ENCODE measurements around the gene COQ4. TPM values are rescaled to one million over a fixed set of nuclear protein-coding genes. Genes with fewer than 3 reads are reported as not detected.

COQ4 gene
- total and polyA plus RNA-seq, 7 donors, result 26.4 to 80.9 (median 58.3) TPM

DNA sequence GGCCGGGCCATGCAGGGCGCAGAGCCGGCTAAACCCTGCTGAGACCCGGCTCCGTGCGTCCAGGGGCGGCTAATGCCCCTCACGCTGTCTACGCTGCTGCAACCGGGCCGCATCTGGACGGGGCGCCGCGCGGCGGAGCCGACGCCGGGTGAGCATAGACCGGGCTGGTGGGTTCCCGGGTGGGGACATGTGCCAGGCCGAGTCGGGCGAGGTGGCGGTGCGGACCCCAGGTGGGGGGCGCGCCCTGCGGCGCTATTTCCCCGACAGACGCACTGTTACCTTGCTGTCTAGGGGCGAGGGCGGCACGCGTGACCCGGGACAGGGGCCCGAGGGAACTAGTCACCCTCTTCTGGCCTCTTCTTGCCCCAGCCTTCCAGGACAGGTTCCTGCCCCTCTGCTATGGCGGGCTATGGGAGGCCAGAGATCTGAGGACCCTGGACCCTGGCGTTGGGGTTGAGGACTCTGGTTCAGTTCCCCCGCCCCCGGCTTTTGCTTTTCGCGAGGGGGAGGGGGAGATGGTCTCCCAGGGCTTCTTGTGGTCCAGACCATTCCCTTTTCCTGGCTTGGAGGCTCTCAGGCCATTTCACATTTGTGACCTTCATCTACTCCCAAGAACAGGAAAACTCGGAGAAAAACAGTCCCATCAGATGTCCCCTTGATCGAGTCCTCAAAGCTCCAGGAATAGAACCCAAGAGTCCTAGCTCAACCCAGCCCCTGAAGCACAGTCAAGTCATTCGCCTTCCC is 18.2 kb downstream of the COQ4 start:
- H3K4me3 ChIP-seq, result peak overlapping the region; percentile 69 to 91 (median 86)

DNA sequence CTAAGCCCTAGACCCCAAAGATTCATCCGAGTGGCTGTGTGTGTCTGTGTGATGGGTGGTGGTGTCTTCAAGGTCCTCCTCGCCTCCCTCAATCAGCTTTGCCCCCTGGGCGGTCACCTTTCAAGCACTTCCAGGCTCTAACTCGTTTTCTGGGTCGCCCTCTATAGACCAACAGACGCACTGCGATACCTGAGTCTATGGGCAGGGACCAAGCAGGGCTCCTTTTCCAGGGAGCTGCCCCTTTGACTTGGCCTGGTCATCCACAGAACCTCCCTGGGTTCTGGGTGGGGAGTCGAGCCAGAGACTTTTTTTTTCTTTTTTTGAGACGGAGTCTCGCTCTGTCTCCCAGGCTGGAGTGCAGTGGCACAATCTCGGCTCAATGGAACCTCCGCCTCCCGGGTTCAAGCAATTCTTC is 18.8 kb downstream of the COQ4 start:
- H3K4me1 ChIP-seq, result peaks cover 0 to 18% (median 14%) of the 10 kb centered on the region in 4 donors
- H3K27ac ChIP-seq, result peak overlapping the region; percentile 85 to 86 (median 85)
- intact Hi-C loops (cut with DNase I), result loop anchor here (2.0 kb wide), 3 partner anchors 19 to 47 kb away; partner anchors contain the start of genes COQ4, TRUB2 and URM1

More for the DNA sequence above, 18.2 kb downstream of the COQ4 start:
- peaks cover 0 to 34% (median 24%) of the 10 kb centered on the region in 4 donors for H3K36me3 ChIP-seq
- DNase-seq, result no peak
- TF ChIP-seq, protein P1, sequence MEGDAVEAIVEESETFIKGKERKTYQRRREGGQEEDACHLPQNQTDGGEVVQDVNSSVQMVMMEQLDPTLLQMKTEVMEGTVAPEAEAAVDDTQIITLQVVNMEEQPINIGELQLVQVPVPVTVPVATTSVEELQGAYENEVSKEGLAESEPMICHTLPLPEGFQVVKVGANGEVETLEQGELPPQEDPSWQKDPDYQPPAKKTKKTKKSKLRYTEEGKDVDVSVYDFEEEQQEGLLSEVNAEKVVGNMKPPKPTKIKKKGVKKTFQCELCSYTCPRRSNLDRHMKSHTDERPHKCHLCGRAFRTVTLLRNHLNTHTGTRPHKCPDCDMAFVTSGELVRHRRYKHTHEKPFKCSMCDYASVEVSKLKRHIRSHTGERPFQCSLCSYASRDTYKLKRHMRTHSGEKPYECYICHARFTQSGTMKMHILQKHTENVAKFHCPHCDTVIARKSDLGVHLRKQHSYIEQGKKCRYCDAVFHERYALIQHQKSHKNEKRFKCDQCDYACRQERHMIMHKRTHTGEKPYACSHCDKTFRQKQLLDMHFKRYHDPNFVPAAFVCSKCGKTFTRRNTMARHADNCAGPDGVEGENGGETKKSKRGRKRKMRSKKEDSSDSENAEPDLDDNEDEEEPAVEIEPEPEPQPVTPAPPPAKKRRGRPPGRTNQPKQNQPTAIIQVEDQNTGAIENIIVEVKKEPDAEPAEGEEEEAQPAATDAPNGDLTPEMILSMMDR (IDR thresholded peaks at IDR 0.05), result no peak
- TF ChIP-seq EP300 (IDR thresholded peaks at IDR 0.05), result no peak
- TF ChIP-seq POLR2AphosphoS5 (IDR thresholded peaks at IDR 0.05), result no peak
- no peak for TF ChIP-seq POLR2A (IDR thresholded peaks at IDR 0.05)
- peak overlapping the region; percentile 85 to 86 (median 85) for H3K27ac ChIP-seq
- H3K27me3 ChIP-seq, result no peaks in the 10 kb centered on the region
- no peaks in the 10 kb centered on the region for H3K9me3 ChIP-seq
- H3K4me1 ChIP-seq, result peaks cover 0 to 18% (median 14%) of the 10 kb centered on the region in 4 donors
- 1% methylated on average over 48 of the region's 48 CpGs for WGBS, 2 donors
- intact Hi-C loops (cut with DNase I), result loop anchor here (2.0 kb wide), 3 partner anchors 18 to 46 kb away; partner anchors contain the start of genes COQ4, TRUB2 and URM1

DNA sequence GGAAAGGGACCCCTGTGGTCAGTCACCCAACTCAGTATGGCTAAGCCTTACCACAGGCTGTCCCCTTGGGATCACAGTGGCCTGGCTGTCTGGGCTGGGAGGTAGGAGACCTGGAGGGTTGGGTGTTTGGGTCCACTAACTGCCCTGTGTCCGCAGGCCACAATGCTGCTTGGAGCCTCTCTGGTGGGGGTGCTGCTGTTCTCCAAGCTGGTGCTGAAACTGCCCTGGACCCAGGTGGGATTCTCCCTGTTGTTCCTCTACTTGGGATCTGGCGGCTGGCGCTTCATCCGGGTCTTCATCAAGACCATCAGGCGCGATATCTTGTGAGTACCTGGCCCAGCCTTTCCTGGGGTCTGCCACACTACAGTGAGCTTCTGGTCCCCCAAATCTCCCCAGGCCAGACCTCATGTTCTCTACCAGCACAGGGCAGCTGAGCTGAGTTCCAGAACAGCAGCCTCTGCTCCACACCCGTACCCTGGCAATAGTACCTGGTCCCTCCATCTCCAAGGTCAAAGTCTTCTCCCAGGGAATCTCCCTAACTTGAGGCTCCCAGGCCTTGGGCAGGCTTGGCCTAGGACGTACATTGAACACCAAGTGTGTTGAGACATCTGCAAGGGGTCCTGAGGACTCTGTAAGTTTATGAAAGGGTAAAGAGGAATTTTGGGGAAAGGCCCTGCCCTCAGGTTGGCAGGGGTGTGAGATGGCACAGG is 20.5 kb downstream of the COQ4 start:
- peaks cover 0 to 57% (median 39%) of the 10 kb centered on the region in 4 donors for H3K36me3 ChIP-seq

More for the DNA sequence above, 18.8 kb downstream of the COQ4 start:
- Histone ChIP-seq H3K9me3 (no peaks in the 10 kb centered on the region), H3K36me3 (peaks cover 0 to 40% (median 28%) of the 10 kb centered on the region in 4 donors), H3K4me3 (peak overlapping the region; percentile 69 to 91 (median 86)), H3K27me3 (no peaks in the 10 kb centered on the region)
- peak; percentile 80 for DNase-seq
- WGBS, 2 donors, result 25 to 32% methylated on average over 13 of the region's 13 CpGs
- TF ChIP-seq, protein P1 (IDR thresholded peaks at IDR 0.05), result peak in 3 of 4 experiments; percentile 49 to 50 (median 49)
- TF ChIP-seq POLR2AphosphoS5 (IDR thresholded peaks at IDR 0.05), result no peak

DNA sequence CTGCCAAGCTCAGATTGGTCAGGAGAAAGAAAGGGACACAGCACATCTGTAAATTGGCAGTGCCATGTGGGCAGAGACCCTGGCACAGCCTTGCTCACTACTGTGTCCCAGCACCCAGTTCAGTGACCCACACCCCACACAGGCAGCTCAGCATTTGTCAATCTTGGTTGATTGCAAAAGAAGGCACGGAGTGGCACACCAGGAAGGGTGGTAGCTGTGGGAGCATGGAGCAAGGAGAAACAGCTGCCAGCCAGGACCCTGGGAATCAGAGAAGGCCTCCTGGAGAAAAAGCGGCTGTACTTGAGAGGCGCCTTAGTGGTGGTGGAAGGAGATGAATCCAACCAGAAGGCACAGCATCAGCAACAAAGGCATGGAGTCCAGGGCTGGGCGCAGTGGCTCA is 21.2 kb downstream of the COQ4 start:
- peaks cover 0 to 64% (median 45%) of the 10 kb centered on the region in 4 donors for H3K36me3 ChIP-seq
- WGBS, 2 donors, result 95 to 96% methylated on average over 4 of the region's 4 CpGs
- no peaks in the 10 kb centered on the region for H3K27me3 ChIP-seq
- intact Hi-C loops (cut with DNase I), result no loop called here
- DNase-seq, result no peak
- H3K27ac ChIP-seq, result no peak overlapping the region
- TF ChIP-seq, protein P1 (IDR thresholded peaks at IDR 0.05), result no peak
- TF ChIP-seq POLR2A (IDR thresholded peaks at IDR 0.05) (no peak), EP300 (IDR thresholded peaks at IDR 0.05) (no peak), POLR2AphosphoS5 (IDR thresholded peaks at IDR 0.05) (no peak)
- no peak overlapping the region for H3K4me3 ChIP-seq
- no peaks in the 10 kb centered on the region for H3K9me3 ChIP-seq
- H3K4me1 ChIP-seq, result peaks cover 0 to 18% (median 14%) of the 10 kb centered on the region in 4 donors

More for the DNA sequence above, 20.5 kb downstream of the COQ4 start:
- H3K9me3 ChIP-seq, result no peaks in the 10 kb centered on the region
- H3K27ac ChIP-seq, result no peak overlapping the region
- no peak for DNase-seq
- H3K27me3 ChIP-seq, result no peaks in the 10 kb centered on the region
- no peak overlapping the region for H3K4me3 ChIP-seq
- no peak for TF ChIP-seq EP300 (IDR thresholded peaks at IDR 0.05)
- TF ChIP-seq, protein P1 (IDR thresholded peaks at IDR 0.05), result no peak
- TF ChIP-seq POLR2AphosphoS5 (IDR thresholded peaks at IDR 0.05), result no peak
- TF ChIP-seq POLR2A (IDR thresholded peaks at IDR 0.05), result no peak
- intact Hi-C loops (cut with DNase I), result no loop called here
- H3K4me1 ChIP-seq, result peaks cover 0 to 18% (median 14%) of the 10 kb centered on the region in 4 donors
- WGBS, 2 donors, result 83 to 92% methylated on average over 8 of the region's 8 CpGs
